Ishikawa (cell line): ENCODE results near the gene GPR17.

Experiments used
- CREB1 ChIP-seq: IDR thresholded peaks from 2 replicates; pipeline ENCODE4 v1.6.1; 2012; ENCODE audit warnings: low read depth
- EGR1 ChIP-seq: IDR thresholded peaks from 2 replicates; pipeline ENCODE4 v1.6.1; 2012
- EP300 ChIP-seq: IDR thresholded peaks from 2 replicates; pipeline ENCODE4 v1.6.1; 2012; ENCODE audit warnings: borderline replicate concordance
- FOXM1 ChIP-seq: IDR thresholded peaks from 2 replicates; pipeline ENCODE4 v1.6.1; 2012; ENCODE audit warnings: low read depth, borderline replicate concordance
- MAX ChIP-seq: IDR thresholded peaks from 2 replicates; pipeline ENCODE4 v1.6.1; 2012
- NFIC ChIP-seq: IDR thresholded peaks from 2 replicates; pipeline ENCODE4 v1.6.1; 2012
- RAD21 ChIP-seq: IDR thresholded peaks from 2 replicates; pipeline ENCODE4 v1.6.1; 2012; ENCODE audit warnings: low read depth
- REST ChIP-seq: IDR thresholded peaks from 2 replicates; pipeline ENCODE4 v1.6.1; 2012; ENCODE audit warnings: low read depth, mild to moderate bottlenecking
- TAF1 ChIP-seq: IDR thresholded peaks from 2 replicates; pipeline ENCODE4 v1.6.1; 2012; ENCODE audit warnings: low read depth, mild to moderate bottlenecking
- TCF12 ChIP-seq: IDR thresholded peaks from 2 replicates; pipeline ENCODE4 v1.6.1; 2012; ENCODE audit warnings: low read depth
- TEAD4 ChIP-seq: IDR thresholded peaks from 2 replicates; pipeline ENCODE4 v1.6.1; 2012
- USF1 ChIP-seq: IDR thresholded peaks from 2 replicates; pipeline ENCODE4 v1.6.1; 2012
- YY1 ChIP-seq: IDR thresholded peaks from 2 replicates; pipeline ENCODE4 v1.6.1; 2012; ENCODE audit warnings: low read depth
- ZBTB7A ChIP-seq: IDR thresholded peaks from 2 replicates; pipeline ENCODE4 v1.6.1; 2012; ENCODE audit warnings: low read depth

GPR17 gene

GRCh38 chr2:127644066-127645025 lies 1.6 kb upstream of the GPR17 start:
- TF ChIP-seq USF1: 0 out of 2 replicates have a peak, but pooled peaks have one; percentile 4
- TF ChIP-seq YY1: no peak

- no peak for TF ChIP-seq YY1
- no peak for TF ChIP-seq CREB1
- no peak for TF ChIP-seq MAX
Measured at GRCh38 chr2:127645026-127645394, 943 bp upstream of the GPR17 start.

GRCh38 chr2:127646487-127647241 lies 711 bp downstream of the GPR17 start:
- no peak for TF ChIP-seq MAX
- no peak for TF ChIP-seq TAF1
- TF ChIP-seq ZBTB7A: no peak
- TF ChIP-seq FOXM1: no peak
- no peak for TF ChIP-seq EP300
- TF ChIP-seq NFIC: no peak
- no peak for TF ChIP-seq RAD21
- no peak for TF ChIP-seq TEAD4

- TF ChIP-seq RAD21 (no peak), REST (no peak), CREB1 (no peak), TCF12 (no peak), MAX (no peak), USF1 (no peak), EGR1 (no peak), TEAD4 (no peak), TAF1 (no peak), EP300 (no peak)
Measured at GRCh38 chr2:127647242-127648190, 1.6 kb downstream of the GPR17 start.

GRCh38 chr2:127648321-127648720 lies 2.4 kb downstream of the GPR17 start:
- TF ChIP-seq TEAD4 (no peak), FOXM1 (no peak), REST (no peak), YY1 (no peak), EGR1 (no peak), USF1 (no peak), MAX (no peak), ZBTB7A (no peak), RAD21 (no peak), TAF1 (no peak), TCF12 (no peak)
